DND-41 (cell line): Measurements from ENCODE around the gene RNF32.

Experiments used
- ATAC-seq: fragments of 200-7000 bp; cut with Tn5 transposase; 3 replicates; pipeline ENCODE4 v1.9.1; 2021; ENCODE audit warnings: low read depth; ENCODE audit not compliant: insufficient read depth
- DNase-seq: peaks from one replicate; pipeline ENCODE4 v3.0.0-alpha.2; 2020
- H2AFZ ChIP-seq: 2 replicates; pipeline ENCODE4 v1.6.0; 2012; ENCODE audit warnings: low read depth, low read length
- H3K27ac ChIP-seq: 2 replicates; pipeline ENCODE4 v1.5.1; 2012; ENCODE audit warnings: low read length, inconsistent platforms
- H3K27me3 ChIP-seq: fragments of 200-600 bp; sonication (generic); 2 replicates; pipeline ENCODE4 v1.6.0; 2012; ENCODE audit warnings: low read length, mild to moderate bottlenecking, inconsistent platforms; ENCODE audit not compliant: insufficient read depth, poor library complexity
- H3K36me3 ChIP-seq: 2 replicates; pipeline ENCODE4 v1.5.1; 2012; ENCODE audit warnings: low read length, inconsistent platforms; ENCODE audit not compliant: insufficient read depth
- H3K4me1 ChIP-seq: 2 replicates; pipeline ENCODE4 v1.5.1; 2012; ENCODE audit warnings: mild to moderate bottlenecking, low read length; ENCODE audit not compliant: insufficient read depth
- H3K4me2 ChIP-seq: 2 replicates; pipeline ENCODE4 v1.6.0; 2012; ENCODE audit warnings: mild to moderate bottlenecking, moderate library complexity, low read length, inconsistent platforms; ENCODE audit not compliant: insufficient read depth
- H3K4me3 ChIP-seq, 2 experiments: fragments of 200-600 bp in 1 of 2; shearing (Covaris generic) in 1 of 2; 2 replicates each; pipeline ENCODE4 v1.5.1; 2012 to 2016; ENCODE audit warnings: inconsistent platforms in 2 of 2, low read length in 2 of 2, mild to moderate bottlenecking in 2 of 2, low read depth in 1 of 2, moderate library complexity in 1 of 2
- H3K79me2 ChIP-seq: 2 replicates; pipeline ENCODE4 v1.6.0; 2012; ENCODE audit warnings: low read length, inconsistent platforms; ENCODE audit not compliant: insufficient read depth
- H3K9ac ChIP-seq: 2 replicates; pipeline ENCODE4 v1.6.0; 2012; ENCODE audit warnings: low read depth, mild to moderate bottlenecking, inconsistent platforms, low read length, moderate library complexity
- H3K9me3 ChIP-seq: 2 replicates; pipeline ENCODE4 v1.5.1; 2012; ENCODE audit warnings: low read length, moderate library complexity, mild to moderate bottlenecking, inconsistent platforms; ENCODE audit not compliant: insufficient read depth, severe bottlenecking
- H4K20me1 ChIP-seq: 2 replicates; pipeline ENCODE4 v1.6.0; 2012; ENCODE audit warnings: low read length; ENCODE audit not compliant: insufficient read depth
- EZH2 ChIP-seq: IDR thresholded peaks from 3 replicates; pipeline ENCODE4 v1.6.1; 2012; ENCODE audit warnings: borderline replicate concordance, low read depth, mild to moderate bottlenecking, moderate library complexity, low read length, inconsistent platforms; ENCODE audit not compliant: severe bottlenecking
- TF ChIP-seq, protein P1 (sequence below): IDR thresholded peaks from 2 replicates; pipeline ENCODE4 v1.5.1; 2012; ENCODE audit warnings: borderline replicate concordance, low read length, moderate library complexity, mild to moderate bottlenecking; ENCODE audit not compliant: poor library complexity, severe bottlenecking; ENCODE audit errors: extremely low read depth

The RNF32 gene

GRCh38 chr7:156702399-156702798, 61.8 kb downstream of the RNF32 start:
- Histone ChIP-seq H3K79me2 (no peaks in the 10 kb centered on the region), H3K27ac (no peak overlapping the region), H4K20me1 (no peaks in the 10 kb centered on the region), H3K4me3 (no peak overlapping the region), H3K27me3 (no peaks in the 10 kb centered on the region), H3K9me3 (peaks cover 30% of the 10 kb centered on the region), H3K4me1 (no peaks in the 10 kb centered on the region), H2AFZ (no peak overlapping the region), H3K4me2 (no peak overlapping the region), H3K36me3 (peaks cover 36% of the 10 kb centered on the region; the same call in 1 of the 2 replicates), H3K9ac (no peak overlapping the region)
- ATAC-seq (no peak), DNase-seq (no peak)
- TF ChIP-seq, protein P1, sequence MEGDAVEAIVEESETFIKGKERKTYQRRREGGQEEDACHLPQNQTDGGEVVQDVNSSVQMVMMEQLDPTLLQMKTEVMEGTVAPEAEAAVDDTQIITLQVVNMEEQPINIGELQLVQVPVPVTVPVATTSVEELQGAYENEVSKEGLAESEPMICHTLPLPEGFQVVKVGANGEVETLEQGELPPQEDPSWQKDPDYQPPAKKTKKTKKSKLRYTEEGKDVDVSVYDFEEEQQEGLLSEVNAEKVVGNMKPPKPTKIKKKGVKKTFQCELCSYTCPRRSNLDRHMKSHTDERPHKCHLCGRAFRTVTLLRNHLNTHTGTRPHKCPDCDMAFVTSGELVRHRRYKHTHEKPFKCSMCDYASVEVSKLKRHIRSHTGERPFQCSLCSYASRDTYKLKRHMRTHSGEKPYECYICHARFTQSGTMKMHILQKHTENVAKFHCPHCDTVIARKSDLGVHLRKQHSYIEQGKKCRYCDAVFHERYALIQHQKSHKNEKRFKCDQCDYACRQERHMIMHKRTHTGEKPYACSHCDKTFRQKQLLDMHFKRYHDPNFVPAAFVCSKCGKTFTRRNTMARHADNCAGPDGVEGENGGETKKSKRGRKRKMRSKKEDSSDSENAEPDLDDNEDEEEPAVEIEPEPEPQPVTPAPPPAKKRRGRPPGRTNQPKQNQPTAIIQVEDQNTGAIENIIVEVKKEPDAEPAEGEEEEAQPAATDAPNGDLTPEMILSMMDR, result no peak
- TF ChIP-seq EZH2, result no peak

DNA sequence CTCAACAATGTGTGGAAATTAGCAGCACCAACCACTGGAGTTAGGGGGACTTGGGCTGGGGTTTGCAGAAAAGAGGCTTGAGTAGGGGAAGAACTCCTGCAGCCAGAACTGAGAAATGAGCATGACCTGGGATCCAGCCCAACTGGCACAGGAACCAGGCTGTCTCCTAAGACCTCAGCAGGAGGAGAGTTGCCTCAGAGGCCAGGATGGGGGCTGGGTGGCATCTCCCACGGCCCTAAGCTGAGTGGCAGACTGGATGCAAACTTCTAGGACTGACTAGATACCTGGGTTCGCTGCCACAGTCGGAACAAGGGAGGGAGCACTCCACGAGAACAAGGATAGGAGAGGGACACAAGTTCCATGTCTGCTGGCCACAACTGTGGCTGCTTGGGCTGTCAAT, 62.6 kb downstream of the RNF32 start:
- Histone ChIP-seq H4K20me1 (no peaks in the 10 kb centered on the region), H3K27ac (no peak overlapping the region), H3K9me3 (peaks cover 26% of the 10 kb centered on the region), H3K36me3 (peaks cover 33% of the 10 kb centered on the region; the same call in 1 of the 2 replicates), H3K27me3 (no peaks in the 10 kb centered on the region), H3K79me2 (no peaks in the 10 kb centered on the region), H3K4me1 (no peaks in the 10 kb centered on the region), H3K9ac (no peak overlapping the region), H3K4me3 (no peak overlapping the region), H3K4me2 (no peak overlapping the region), H2AFZ (no peak overlapping the region)
- no peak for TF ChIP-seq EZH2
- TF ChIP-seq, protein P1, result no peak
- no peak for ATAC-seq
- no peak for DNase-seq

DNA sequence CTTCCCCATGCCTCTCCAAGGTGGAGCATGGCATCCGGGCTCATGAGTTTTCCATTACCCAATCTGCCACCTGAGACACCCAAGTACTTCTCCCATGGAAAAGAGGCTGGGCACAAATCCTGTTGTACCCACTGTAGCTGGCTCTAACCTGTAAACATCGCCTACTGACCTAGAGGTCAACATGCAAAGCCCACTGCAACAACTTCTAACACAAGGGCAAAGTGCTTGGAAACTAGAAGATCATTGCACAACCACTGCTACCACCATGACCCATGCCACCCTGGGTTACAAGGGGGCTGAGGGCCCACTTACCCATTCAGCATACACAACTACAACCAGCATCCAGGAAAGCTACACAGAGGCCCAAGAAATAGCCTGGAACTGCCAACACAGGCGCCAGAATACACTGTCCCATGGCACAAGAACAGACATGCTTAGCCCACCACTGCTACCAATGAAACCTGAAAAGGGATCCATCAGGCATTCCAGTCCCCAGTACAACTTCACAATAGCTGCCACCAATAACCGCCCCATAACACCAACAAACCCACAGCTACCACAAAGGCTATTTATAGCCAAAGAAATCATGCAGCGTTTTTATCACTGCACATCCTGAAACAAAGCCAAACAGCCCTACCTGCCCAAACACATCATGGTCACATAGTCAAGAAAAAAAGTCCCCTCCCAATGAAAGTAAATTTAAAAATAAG, 63.4 kb downstream of the RNF32 start:
- H3K9me3 ChIP-seq, result peaks cover 28% of the 10 kb centered on the region
- no peak overlapping the region for H3K27ac ChIP-seq
- no peak overlapping the region for H3K4me2 ChIP-seq
- no peak for ATAC-seq
- DNase-seq, result no peak
- no peak overlapping the region for H3K9ac ChIP-seq
- H3K4me3 ChIP-seq, result no peak overlapping the region
- H3K79me2 ChIP-seq, result no peaks in the 10 kb centered on the region
- H3K4me1 ChIP-seq, result no peaks in the 10 kb centered on the region
- no peak for TF ChIP-seq EZH2
- TF ChIP-seq, protein P1, result no peak
- H3K36me3 ChIP-seq, result peaks cover 31% of the 10 kb centered on the region; the same call in 1 of the 2 replicates
- H2AFZ ChIP-seq, result no peak overlapping the region
- H4K20me1 ChIP-seq, result no peaks in the 10 kb centered on the region
- no peaks in the 10 kb centered on the region for H3K27me3 ChIP-seq
